ENCODE measurements around the gene KPNA1. TPM values are rescaled to one million over a fixed set of nuclear protein-coding genes. Genes with fewer than 3 reads are reported as not detected.

The KPNA1 gene
- total RNA-seq, 2 donors from 2014 or later, result 90.5 to 93.4 TPM

- peaks cover 3% of the 10 kb centered on the region for H3K9me3 ChIP-seq (ENCODE audit: control insufficient read depth, low read length)
- Mint-ChIP-seq H3K36me3 (ENCODE audit: low read depth) (peaks cover 77% of the 10 kb centered on the region), H3K27ac (no peak overlapping the region), H3K4me3 (no peak overlapping the region), H3K9me3 (peaks cover 3% of the 10 kb centered on the region), H3K4me1 (no peaks in the 10 kb centered on the region), H3K27me3 (ENCODE audit: insufficient read depth) (no peaks in the 10 kb centered on the region)
- H3K4me3 ChIP-seq (ENCODE audit: low read length), result no peak overlapping the region
- no peaks in the 10 kb centered on the region for H3K4me1 ChIP-seq (ENCODE audit: control insufficient read depth, insufficient read depth, low read length)
- no peaks in the 10 kb centered on the region for H3K27me3 ChIP-seq (ENCODE audit: control insufficient read depth, insufficient read depth, low read length, poor library complexity, severe bottlenecking)
- DNase-seq, result no peak
- H3K9ac ChIP-seq (ENCODE audit: extremely low read depth, low read length, poor library complexity, severe bottlenecking), result no peak overlapping the region
- H3K36me3 ChIP-seq (ENCODE audit: control insufficient read depth, insufficient read depth, low read length), result peaks cover 92% of the 10 kb centered on the region
- TF ChIP-seq, protein P1, sequence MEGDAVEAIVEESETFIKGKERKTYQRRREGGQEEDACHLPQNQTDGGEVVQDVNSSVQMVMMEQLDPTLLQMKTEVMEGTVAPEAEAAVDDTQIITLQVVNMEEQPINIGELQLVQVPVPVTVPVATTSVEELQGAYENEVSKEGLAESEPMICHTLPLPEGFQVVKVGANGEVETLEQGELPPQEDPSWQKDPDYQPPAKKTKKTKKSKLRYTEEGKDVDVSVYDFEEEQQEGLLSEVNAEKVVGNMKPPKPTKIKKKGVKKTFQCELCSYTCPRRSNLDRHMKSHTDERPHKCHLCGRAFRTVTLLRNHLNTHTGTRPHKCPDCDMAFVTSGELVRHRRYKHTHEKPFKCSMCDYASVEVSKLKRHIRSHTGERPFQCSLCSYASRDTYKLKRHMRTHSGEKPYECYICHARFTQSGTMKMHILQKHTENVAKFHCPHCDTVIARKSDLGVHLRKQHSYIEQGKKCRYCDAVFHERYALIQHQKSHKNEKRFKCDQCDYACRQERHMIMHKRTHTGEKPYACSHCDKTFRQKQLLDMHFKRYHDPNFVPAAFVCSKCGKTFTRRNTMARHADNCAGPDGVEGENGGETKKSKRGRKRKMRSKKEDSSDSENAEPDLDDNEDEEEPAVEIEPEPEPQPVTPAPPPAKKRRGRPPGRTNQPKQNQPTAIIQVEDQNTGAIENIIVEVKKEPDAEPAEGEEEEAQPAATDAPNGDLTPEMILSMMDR (conservative IDR thresholded peaks at IDR 0.05), result no peak
- H3K27ac ChIP-seq (ENCODE audit: low read depth, low read length), result no peak overlapping the region
- 100% methylated on average over 1 of the region's 2 CpGs; no CpG with 5 or more reads in 1 of the 2 experiments for WGBS, 2 experiments (ENCODE audit: insufficient coverage in 1 of 2, insufficient read length in 1 of 2)
Observed at GRCh38 chr3:122430371-122430770, 84.4 kb downstream of the KPNA1 start.

- no peaks in the 10 kb centered on the region for H3K9me3 Mint-ChIP-seq
- H3K27ac Mint-ChIP-seq, result no peak overlapping the region
- H3K9ac ChIP-seq (ENCODE audit: extremely low read depth, low read length, poor library complexity, severe bottlenecking), result no peak overlapping the region
- H3K27ac ChIP-seq (ENCODE audit: low read depth, low read length), result no peak overlapping the region
- peaks cover 94% of the 10 kb centered on the region for H3K36me3 ChIP-seq (ENCODE audit: control insufficient read depth, insufficient read depth, low read length)
- no peak overlapping the region for H3K4me3 Mint-ChIP-seq
- no peaks in the 10 kb centered on the region for H3K4me1 ChIP-seq (ENCODE audit: control insufficient read depth, insufficient read depth, low read length)
- no peaks in the 10 kb centered on the region for H3K27me3 Mint-ChIP-seq (ENCODE audit: insufficient read depth)
- no peaks in the 10 kb centered on the region for H3K4me1 Mint-ChIP-seq
- TF ChIP-seq, protein P1 (conservative IDR thresholded peaks at IDR 0.05), result no peak
- H3K9me3 ChIP-seq (ENCODE audit: control insufficient read depth, low read length), result no peaks in the 10 kb centered on the region
- no peak for DNase-seq
- H3K36me3 Mint-ChIP-seq (ENCODE audit: low read depth), result peaks cover 73% of the 10 kb centered on the region
- no peaks in the 10 kb centered on the region for H3K27me3 ChIP-seq (ENCODE audit: control insufficient read depth, insufficient read depth, low read length, poor library complexity, severe bottlenecking)
- H3K4me3 ChIP-seq (ENCODE audit: low read length), result no peak overlapping the region
- 97% methylated on average over 2 of the region's 2 CpGs; no CpG with 5 or more reads in 1 of the 2 experiments for WGBS, 2 experiments (ENCODE audit: insufficient coverage in 1 of 2, insufficient read length in 1 of 2)
Observed at GRCh38 chr3:122427857-122428471, 86.8 kb downstream of the KPNA1 start.

DNA sequence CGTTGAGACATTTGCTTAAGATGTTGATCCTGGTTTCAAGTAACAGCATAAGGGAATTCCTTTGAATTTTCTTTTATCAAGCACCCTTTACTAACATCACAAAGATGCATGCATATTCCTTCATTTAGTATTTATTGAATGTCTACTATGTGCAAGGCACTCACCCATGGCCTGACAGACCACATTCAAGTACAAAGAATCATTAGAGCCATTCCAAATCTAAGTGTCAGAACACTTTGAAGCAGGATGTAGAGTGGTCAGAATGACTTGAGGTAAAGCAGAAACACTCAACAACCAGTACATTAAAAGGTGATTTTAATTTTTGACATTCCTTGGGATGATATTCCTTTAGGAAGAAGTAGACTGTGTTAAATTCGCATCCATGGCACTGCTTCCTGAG lies 92.9 kb downstream of the KPNA1 start:
- no peak for DNase-seq
- no peak overlapping the region for H3K27ac ChIP-seq (ENCODE audit: low read depth, low read length)
- no peaks in the 10 kb centered on the region for H3K27me3 ChIP-seq (ENCODE audit: control insufficient read depth, insufficient read depth, low read length, poor library complexity, severe bottlenecking)
- H3K4me3 ChIP-seq (ENCODE audit: low read length), result no peak overlapping the region
- WGBS, 2 experiments (ENCODE audit: insufficient coverage in 1 of 2, insufficient read length in 1 of 2), result 85 to 92% methylated on average over 2 of the region's 2 CpGs
- H3K9ac ChIP-seq (ENCODE audit: extremely low read depth, low read length, poor library complexity, severe bottlenecking), result no peak overlapping the region
- Mint-ChIP-seq H3K4me3 (no peak overlapping the region), H3K9me3 (no peaks in the 10 kb centered on the region), H3K27ac (no peak overlapping the region), H3K27me3 (ENCODE audit: insufficient read depth) (no peaks in the 10 kb centered on the region), H3K4me1 (peaks cover 3% of the 10 kb centered on the region), H3K36me3 (ENCODE audit: low read depth) (peaks cover 34% of the 10 kb centered on the region)
- no peaks in the 10 kb centered on the region for H3K9me3 ChIP-seq (ENCODE audit: control insufficient read depth, low read length)
- TF ChIP-seq, protein P1 (conservative IDR thresholded peaks at IDR 0.05), result no peak
- H3K36me3 ChIP-seq (ENCODE audit: control insufficient read depth, insufficient read depth, low read length), result peaks cover 54% of the 10 kb centered on the region
- no peaks in the 10 kb centered on the region for H3K4me1 ChIP-seq (ENCODE audit: control insufficient read depth, insufficient read depth, low read length)
